Activated CD4-positive, alpha-beta T cell treated with anti-CD3 and anti-CD28 coated beads for 48 hours (primary cell): ENCODE measurements around the gene RGCC.
A peak's percentile ranks its signal among the peaks of the same experiment; 100 is the strongest.
"Not testable (repeated sequence)": the region's sequence is repeated elsewhere in the genome, so short reads cannot be mapped to it uniquely, and the experiment has no call there.

Experiments
- DNase-seq: peaks from one replicate; pipeline ENCODE4 v3.0.0-alpha.2; 2020

Gene RGCC

DNA sequence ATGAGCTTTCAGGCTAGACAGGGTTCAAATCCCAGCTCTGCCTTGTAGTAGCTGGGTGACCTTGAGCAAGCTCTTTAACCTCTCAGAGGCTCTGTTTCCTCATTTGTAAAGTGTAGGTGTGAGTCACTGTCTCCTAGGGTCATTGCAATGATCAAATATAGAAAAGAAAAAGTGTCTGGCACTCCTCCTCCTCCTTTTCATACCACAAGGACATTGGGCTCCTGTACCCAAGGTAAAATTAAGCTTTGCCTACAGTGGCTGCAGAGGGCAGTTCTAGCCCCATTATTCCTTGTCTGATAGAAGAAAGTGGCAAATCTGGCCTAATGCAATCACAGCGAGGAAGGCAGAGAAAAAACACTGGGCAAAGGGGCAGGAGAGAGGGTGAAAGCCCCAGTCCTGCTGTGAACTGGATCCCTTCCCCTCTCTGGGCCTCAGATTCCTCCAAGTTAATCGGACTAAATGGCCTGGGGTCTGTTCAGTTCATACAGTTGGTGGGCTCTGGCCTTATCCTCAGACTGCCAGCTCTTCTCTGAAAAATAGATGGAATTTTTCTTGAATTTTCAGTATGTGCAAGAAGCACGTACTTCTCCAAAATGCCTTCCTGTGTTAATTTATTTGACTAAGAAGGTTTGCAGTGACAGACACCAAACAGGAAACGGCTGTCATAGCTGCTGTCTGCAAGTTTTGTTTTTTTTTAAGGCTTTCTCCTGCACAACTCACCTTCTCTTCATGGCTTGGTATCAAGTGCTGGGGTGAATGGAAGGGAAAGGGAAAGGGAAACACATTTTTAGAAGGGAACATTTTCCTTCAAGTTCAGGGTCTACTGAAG is 35.3 kb downstream of the RGCC start:
- DNase-seq: no peak

- DNase-seq: no peak
These were observed 36.9 kb downstream of the RGCC start for GRCh38 chr13:41494202-41494601.

DNA sequence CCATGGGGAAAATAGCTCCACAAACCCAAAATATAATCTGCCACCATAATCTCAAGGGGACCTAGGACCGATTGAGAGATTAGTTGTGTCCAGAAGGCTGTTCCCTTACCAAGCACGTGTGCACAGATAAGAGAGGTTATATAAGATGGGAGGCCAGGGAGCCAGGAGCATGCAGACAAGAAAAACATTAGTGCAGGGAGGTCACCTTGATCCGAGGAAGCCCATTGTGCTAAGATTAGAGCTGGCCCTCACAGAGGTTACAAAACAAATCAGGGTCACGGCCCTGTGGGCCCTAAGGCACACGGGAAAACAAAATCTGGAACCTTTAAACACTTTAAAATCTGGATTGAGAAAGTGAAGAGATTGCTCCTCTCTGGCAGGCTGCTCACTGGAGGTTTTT is 37.7 kb downstream of the RGCC start:
- no peak for DNase-seq

GRCh38 chr13:41496420-41497234 is 39.3 kb downstream of the RGCC start:
- no peak for DNase-seq

GRCh38 chr13:41497436-41497835 is 40.1 kb downstream of the RGCC start:
- DNase-seq: peak; percentile 22

GRCh38 chr13:41499452-41499851 is 42.1 kb downstream of the RGCC start:
- no peak for DNase-seq

DNA sequence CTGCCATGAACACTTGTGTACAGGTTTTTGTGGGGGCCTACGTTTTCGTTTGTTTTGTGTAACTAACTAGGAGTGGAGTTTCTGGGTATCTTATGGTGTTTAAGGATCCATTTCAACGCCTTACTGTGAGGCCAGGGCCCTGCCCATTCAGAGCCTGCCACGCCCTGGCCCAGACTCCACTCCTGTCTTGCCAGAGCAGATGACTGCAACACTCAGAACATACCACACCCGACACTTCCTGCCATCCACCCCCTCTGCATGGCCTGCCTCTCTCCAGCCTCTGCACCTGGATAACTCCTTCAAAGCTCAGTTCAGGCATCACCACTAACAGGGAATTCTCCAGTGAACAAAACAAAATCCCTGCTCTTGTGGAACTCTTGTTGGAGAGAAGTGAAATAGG is 43.2 kb downstream of the RGCC start:
- DNase-seq: peak; percentile 50

GRCh38 chr13:41501281-41501680 is 43.9 kb downstream of the RGCC start:
- DNase-seq: no peak

- no peak for DNase-seq
These were observed 44.7 kb downstream of the RGCC start for GRCh38 chr13:41502031-41502430.

DNA sequence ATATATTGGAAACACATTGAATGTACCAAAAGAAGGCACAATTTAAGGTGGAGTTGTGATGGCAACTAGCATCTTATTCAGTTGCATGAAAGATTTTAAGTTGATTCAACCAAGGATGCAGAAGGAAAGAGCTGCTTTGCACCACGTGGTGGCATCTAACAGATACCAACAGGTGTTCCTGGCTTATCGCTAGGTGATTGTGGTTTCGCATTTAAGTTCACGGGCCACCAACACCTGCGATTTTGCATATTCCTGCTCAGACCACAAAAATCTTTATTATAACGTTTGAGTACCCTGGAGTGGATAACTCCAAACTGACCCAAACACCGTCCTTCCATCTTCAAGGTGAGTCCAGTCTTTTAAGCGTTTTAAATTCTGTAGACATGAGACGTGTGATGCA is 45.3 kb downstream of the RGCC start:
- DNase-seq: no peak

DNA sequence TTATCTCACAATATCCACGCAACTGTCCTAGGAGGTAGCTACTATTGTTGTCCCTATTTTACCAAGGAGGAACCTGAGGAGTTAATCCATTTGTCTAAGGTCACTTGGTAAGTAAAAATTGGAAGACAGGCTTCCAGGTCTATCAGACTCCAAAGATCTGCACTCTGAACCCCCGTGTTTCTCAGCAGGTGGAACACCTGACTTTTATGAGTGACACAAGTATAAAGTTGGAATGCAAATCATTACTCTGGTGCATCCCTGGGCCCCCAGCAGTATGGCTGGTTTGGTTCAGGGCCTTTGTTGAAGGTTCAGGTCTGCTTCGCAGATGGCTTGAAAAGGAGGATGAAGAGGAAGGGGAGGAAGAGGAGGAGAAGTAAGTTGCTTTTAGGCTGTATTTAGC is 46.0 kb downstream of the RGCC start:
- DNase-seq: no peak

- not testable (repeated sequence) for DNase-seq
These were observed 47.3 kb downstream of the RGCC start for GRCh38 chr13:41504657-41505056.

DNA sequence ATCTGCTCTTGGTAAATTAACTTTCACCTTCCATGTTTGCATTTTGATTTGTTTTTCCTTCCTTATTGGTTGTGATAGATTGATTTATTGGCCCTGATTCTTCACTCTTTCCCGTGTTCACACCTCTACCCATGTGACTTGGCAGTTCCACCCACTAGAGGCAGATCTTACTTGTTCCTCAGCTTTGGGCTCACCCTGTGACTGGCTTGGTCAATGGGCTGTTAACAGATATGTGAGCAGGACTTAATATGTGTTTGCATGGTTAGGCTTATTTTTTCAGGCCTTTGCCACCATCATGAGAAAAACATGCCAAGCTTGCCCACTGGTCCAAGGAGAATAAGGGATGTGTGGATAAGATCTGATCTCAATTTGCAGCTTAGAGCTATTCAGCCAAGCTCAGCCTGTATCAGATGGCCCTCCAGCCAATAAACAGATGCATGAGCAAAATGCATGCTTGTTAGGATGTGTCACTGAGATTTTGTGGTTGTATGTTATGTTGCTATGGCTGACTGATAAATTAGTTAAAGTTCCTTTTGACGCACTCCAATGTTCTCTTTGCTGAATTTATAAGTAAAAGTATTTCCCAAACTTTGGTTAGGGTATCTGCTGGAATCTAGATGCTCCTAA is 48.0 kb downstream of the RGCC start:
- no peak for DNase-seq

DNA sequence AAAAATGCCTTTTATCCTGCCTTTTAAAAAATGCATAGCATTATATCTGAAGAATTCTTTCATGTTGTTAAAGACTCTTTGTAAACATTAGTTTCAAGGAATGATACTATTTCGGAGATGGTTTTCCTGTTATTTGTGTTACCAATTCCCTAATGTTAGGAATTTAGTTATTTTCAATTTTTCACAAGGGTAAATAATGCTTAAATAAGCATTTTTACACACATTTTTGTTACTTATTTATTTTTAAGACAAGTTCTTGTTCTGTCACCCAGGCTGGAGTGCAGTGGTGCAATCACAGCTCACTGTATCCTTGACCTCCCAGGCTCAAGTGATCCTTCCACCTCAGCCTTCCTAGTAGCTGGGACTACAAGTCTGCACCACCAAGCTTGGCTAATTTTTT is 49.0 kb downstream of the RGCC start:
- DNase-seq: no peak

- no peak for DNase-seq
These were observed 52.6 kb downstream of the RGCC start for GRCh38 chr13:41509971-41510370.

- no peak for DNase-seq
These were observed 54.5 kb downstream of the RGCC start for GRCh38 chr13:41511827-41512226.

GRCh38 chr13:41512441-41512840 is 55.1 kb downstream of the RGCC start:
- no peak for DNase-seq

- no peak for DNase-seq
These were observed 56.2 kb downstream of the RGCC start for GRCh38 chr13:41513600-41513999.

DNA sequence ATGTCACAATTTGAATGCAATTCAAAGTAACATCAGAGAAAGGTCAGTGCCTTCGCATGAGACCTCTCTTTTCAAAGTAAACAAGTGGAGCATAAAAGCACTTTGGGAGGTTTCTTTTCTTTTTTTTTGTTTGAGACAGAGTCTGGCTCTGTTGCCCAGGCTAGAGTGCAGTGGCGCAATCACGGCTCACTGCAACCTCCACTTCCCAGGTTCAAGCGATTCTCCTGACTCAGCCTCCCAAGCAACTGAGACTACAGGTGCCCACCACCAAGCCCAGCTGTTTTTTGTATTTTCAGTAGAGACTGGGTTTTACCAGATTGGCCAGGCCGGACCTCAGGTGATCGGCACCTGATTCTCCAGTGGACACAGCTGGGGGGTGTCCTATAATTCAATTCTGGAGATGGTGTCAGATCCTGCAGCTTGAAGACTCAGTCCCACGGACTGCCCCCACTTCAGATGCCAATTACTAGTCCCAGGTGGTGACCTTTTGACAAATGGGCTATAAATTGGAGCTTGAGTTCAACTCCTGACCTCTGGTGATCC is 57.6 kb downstream of the RGCC start:
- no peak for DNase-seq

- no peak for DNase-seq
These were observed 58.3 kb downstream of the RGCC start for GRCh38 chr13:41515491-41516139.

GRCh38 chr13:41516166-41516565 is 58.8 kb downstream of the RGCC start:
- no peak for DNase-seq

GRCh38 chr13:41516760-41517159 is 59.4 kb downstream of the RGCC start:
- no peak for DNase-seq
